Sigmoid colon (tissue), 7 donors: Measurements from ENCODE around the gene PARD3. TPM values are rescaled to one million over a fixed set of nuclear protein-coding genes. Genes with fewer than 3 reads are reported as not detected.
A peak's percentile ranks its signal among the peaks of the same experiment; 100 is the strongest.

Experiments
- DNase-seq: peaks from one replicate; pipeline ENCODE4 v3.0.0-alpha.2; 2019
- H3K27ac ChIP-seq, 4 donors: fragments of 200-600 bp; sonication (generic); one replicate each; pipeline ENCODE4 v1.5.1; 2016 to 2019; ENCODE audit warnings: mild to moderate bottlenecking in 1 of 4
- H3K27me3 ChIP-seq, 3 donors: fragments of 200-600 bp; sonication (generic); one replicate each; pipeline ENCODE4 v1.5.1; 2019; ENCODE audit warnings: mild to moderate bottlenecking in 1 of 3
- H3K36me3 ChIP-seq, 4 donors: fragments of 200-600 bp; sonication (generic); one replicate each; pipeline ENCODE4 v1.5.1; 2016 to 2019
- H3K4me1 ChIP-seq, 4 donors: fragments of 200-600 bp; sonication (generic); one replicate each; pipeline ENCODE4 v1.5.1; 2017 to 2019
- H3K4me3 ChIP-seq, 4 donors: fragments of 200-600 bp; sonication (generic); one replicate each; pipeline ENCODE4 v1.5.1; 2017 to 2019; ENCODE audit warnings: mild to moderate bottlenecking in 2 of 4, moderate library complexity in 1 of 4
- H3K9me3 ChIP-seq, 4 donors: fragments of 200-600 bp in 3 of 4; sonication (generic) in 3 of 4; one replicate each; pipeline versions ENCODE4 v1.5.1 to v1.6.1; 2013 to 2019
- CTCF ChIP-seq, 4 experiments: fragments of 450-650 bp in 3 of 4; fragments of 200-600 bp in 1 of 4; IDR thresholded peaks; one replicate each; pipeline ENCODE4 v1.5.1; 2016 to 2019; ENCODE audit warnings: antibody characterized with exemption in 4 of 4, mild to moderate bottlenecking in 3 of 4, moderate library complexity in 2 of 4
- EP300 ChIP-seq, 4 donors: sonication (generic); formaldehyde crosslinking; IDR thresholded peaks; one replicate each; pipeline ENCODE4 v1.6.1; 2017; ENCODE audit warnings: antibody characterized with exemption in 4 of 4
- POLR2A ChIP-seq, 2 donors: fragments of 450-650 bp; IDR thresholded peaks; one replicate each; pipeline ENCODE4 v1.6.1; 2016; ENCODE audit warnings: antibody characterized with exemption in 2 of 2, mild to moderate bottlenecking in 2 of 2, moderate library complexity in 2 of 2
- POLR2AphosphoS5 ChIP-seq, 4 donors: sonication (generic); formaldehyde crosslinking; IDR thresholded peaks; one replicate each; pipeline ENCODE4 v1.6.1; 2017; ENCODE audit warnings: antibody characterized with exemption in 4 of 4
- WGBS, 2 donors: extraction: QIAGEN DNeasy Blood & Tissue Kit; methylation state at CpG; one replicate each; pipeline ENCODE4 v1.1.7; 2013; 5-methylcytosine and 5-hydroxymethylcytosine counted together
- intact Hi-C: fragments of 100-400 bp; cut with DNase I; formaldehyde crosslinking; loops from one replicate; pipeline ENCODE4 v1.15.1; 2023
- polyA plus RNA-seq, 3 donors: library from polyadenylated mRNA; stranded (reverse); fragments of 200-250 nt; gene quantifications; one replicate each; pipeline ENCODE4 v1.2.3, GENCODE V29; 2013
- total RNA-seq, 4 donors: library from RNA; depleted of rRNA; stranded (reverse); fragments of >200 nt; gene quantifications; one replicate each; pipeline ENCODE4 v1.1.0, GENCODE V29; 2016
- donor health status: healthy with polysubstance abuse.
- donor health status: Bipolar disorder and iron deficiency.
- donor health status: healthy.

Gene PARD3
- total and polyA plus RNA-seq, 7 donors, result 17.5 to 96.4 (median 75.9) TPM

DNA sequence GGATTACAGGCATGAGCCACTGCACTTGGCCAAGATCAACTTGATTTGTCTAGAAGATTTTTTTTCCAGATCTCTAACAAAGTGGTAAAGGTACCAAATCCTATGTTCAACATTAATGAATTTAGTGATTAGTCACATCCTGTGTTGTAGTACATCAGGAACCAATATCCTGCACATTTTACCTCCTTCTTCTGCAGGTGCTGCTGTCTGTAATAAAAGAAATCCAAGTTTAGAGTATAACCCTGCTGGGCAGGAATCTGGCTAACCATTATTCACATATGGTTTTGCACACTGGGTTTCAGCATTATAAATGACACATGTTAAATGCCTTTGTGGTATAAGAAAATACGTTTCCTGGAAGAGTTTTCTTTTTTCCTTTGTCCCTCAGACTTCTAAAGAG lies 10.8 kb downstream of the PARD3 start:
- TF ChIP-seq POLR2A (IDR thresholded peaks at IDR 0.05) (no peak), EP300 (IDR thresholded peaks at IDR 0.05) (no peak), POLR2AphosphoS5 (IDR thresholded peaks at IDR 0.05) (no peak), CTCF (IDR thresholded peaks at IDR 0.05) (no peak)
- intact Hi-C loops, result no loop called here
- no peaks in the 10 kb centered on the region for H3K36me3 ChIP-seq
- H3K4me3 ChIP-seq, result no peak overlapping the region
- no peak overlapping the region for H3K27ac ChIP-seq
- no peaks in the 10 kb centered on the region for H3K9me3 ChIP-seq
- 54 to 74% methylated on average over 1 of the region's 1 CpG for WGBS, 2 donors
- no peaks in the 10 kb centered on the region for H3K27me3 ChIP-seq
- H3K4me1 ChIP-seq, result peaks cover 0 to 36% (median 31%) of the 10 kb centered on the region in 4 donors
- no peak for DNase-seq

GRCh38 chr10:34802692-34803091 lies 12.4 kb downstream of the PARD3 start:
- intact Hi-C loops, result no loop called here
- 62 to 73% methylated on average over 5 of the region's 5 CpGs for WGBS, 2 donors
- TF ChIP-seq POLR2AphosphoS5 (IDR thresholded peaks at IDR 0.05) (no peak), CTCF (IDR thresholded peaks at IDR 0.05) (no peak), POLR2A (IDR thresholded peaks at IDR 0.05) (no peak), EP300 (IDR thresholded peaks at IDR 0.05) (no peak)

DNA sequence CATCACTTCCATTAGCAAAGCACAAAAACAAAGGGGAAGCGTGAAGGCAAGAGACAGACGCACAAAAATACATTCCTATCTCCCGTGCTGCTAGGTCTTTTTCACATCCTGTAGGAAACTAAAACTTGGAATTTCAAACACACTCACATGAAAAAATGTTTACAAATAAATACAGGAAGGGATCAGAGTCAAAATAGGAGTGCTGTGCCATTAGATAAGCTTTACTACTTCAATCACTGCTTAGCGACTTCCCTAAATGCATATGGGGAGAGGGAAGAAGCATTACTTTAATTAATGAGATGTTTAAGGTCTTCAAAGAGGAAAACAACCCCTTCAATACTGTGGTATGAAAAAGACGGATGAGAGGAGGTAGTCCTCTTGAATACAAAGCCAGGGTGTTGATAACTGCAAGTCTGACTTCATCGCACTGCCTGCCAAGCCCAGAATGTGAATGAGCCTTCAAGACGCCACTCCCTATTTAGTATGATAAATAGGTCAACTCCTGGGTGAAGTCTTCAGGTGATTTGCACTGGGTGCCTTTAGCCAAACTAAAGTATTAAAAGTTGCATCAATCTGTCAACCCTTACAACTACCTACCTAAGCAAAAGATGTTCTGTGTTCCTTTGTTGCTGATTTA lies 13.9 kb downstream of the PARD3 start:
- H3K9me3 ChIP-seq, result no peaks in the 10 kb centered on the region
- no peak for TF ChIP-seq CTCF (IDR thresholded peaks at IDR 0.05)
- no peak for TF ChIP-seq EP300 (IDR thresholded peaks at IDR 0.05)
- no peak for TF ChIP-seq POLR2AphosphoS5 (IDR thresholded peaks at IDR 0.05)
- TF ChIP-seq POLR2A (IDR thresholded peaks at IDR 0.05), result no peak
- H3K36me3 ChIP-seq, result no peaks in the 10 kb centered on the region
- intact Hi-C loops, result no loop called here
- no peaks in the 10 kb centered on the region for H3K27me3 ChIP-seq
- peak overlapping the region in 3 of 4 donors; percentile 3 to 4 (median 3) for H3K4me3 ChIP-seq
- 38 to 58% methylated on average over 7 of the region's 7 CpGs for WGBS, 2 donors
- DNase-seq, result no peak
- H3K4me1 ChIP-seq, result peaks cover 0 to 35% (median 20%) of the 10 kb centered on the region in 4 donors
- peak overlapping the region; percentile 31 to 58 (median 46) for H3K27ac ChIP-seq

More at GRCh38 chr10:34802692-34803091, 12.4 kb downstream of the PARD3 start:
- Histone ChIP-seq H3K27me3 (no peaks in the 10 kb centered on the region), H3K4me3 (no peak overlapping the region), H3K4me1 (peaks cover 0 to 28% (median 20%) of the 10 kb centered on the region in 4 donors), H3K36me3 (no peaks in the 10 kb centered on the region), H3K9me3 (no peaks in the 10 kb centered on the region), H3K27ac (no peak overlapping the region)
- DNase-seq, result no peak

GRCh38 chr10:34800624-34801023 lies 14.5 kb downstream of the PARD3 start:
- Histone ChIP-seq H3K4me3 (peak overlapping the region in 3 of 4 donors; percentile 3 to 4 (median 3)), H3K27ac (peak overlapping the region; percentile 31 to 58 (median 46))

More at GRCh38 chr10:34800624-34801023, 14.5 kb downstream of the PARD3 start:
- Histone ChIP-seq H3K36me3 (no peaks in the 10 kb centered on the region), H3K9me3 (no peaks in the 10 kb centered on the region), H3K4me1 (peaks cover 0 to 35% (median 20%) of the 10 kb centered on the region in 4 donors), H3K27me3 (no peaks in the 10 kb centered on the region)
- WGBS, 2 donors, result 64 to 87% methylated on average over 5 of the region's 5 CpGs
- no peak for DNase-seq
- intact Hi-C loops, result no loop called here
- TF ChIP-seq POLR2A (IDR thresholded peaks at IDR 0.05) (no peak), EP300 (IDR thresholded peaks at IDR 0.05) (no peak), CTCF (IDR thresholded peaks at IDR 0.05) (no peak), POLR2AphosphoS5 (IDR thresholded peaks at IDR 0.05) (no peak)
